ENCODE data around the gene C12orf42. TPM values are rescaled to one million over a fixed set of nuclear protein-coding genes. Genes with fewer than 3 reads are reported as not detected.

Gene C12orf42
- total RNA-seq, 1 experiment from 2014 or later, result not detected

DNA sequence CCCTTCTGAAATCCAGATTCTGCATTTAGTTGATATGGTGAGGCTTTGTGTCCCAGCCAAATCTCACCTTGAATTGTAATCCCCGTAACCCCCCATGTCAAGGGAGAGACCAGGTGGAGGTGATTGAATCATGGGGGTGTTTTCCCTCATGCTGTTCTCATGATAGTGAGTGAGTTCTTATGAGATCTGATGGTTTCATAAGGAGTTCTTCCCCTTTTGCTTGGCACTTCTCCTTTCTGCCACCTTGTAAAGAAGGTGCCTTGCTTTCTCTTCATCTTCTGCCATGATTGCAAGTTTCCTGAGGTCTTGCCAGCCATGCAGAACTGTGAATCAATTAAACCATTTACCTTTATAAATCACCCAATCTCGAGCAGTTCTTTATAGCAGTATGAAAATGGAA, 23.1 kb upstream of the C12orf42 start:
- RAD21 ChIA-PET (ENCODE audit: low non-redundant PET in 1 of 2, low total read pairs in 2 of 2, uncharacterized antibody in 2 of 2, unreplicated experiment in 2 of 2), result no interaction called here

More for the DNA sequence above, 23.1 kb upstream of the C12orf42 start:
- Histone ChIP-seq H3K27me3 (ENCODE audit: insufficient read depth, low read length) (no peaks in the 10 kb centered on the region), H3K27ac (ENCODE audit: low read depth, low read length) (no peak overlapping the region), H3K79me2 (ENCODE audit: insufficient read depth, low read length) (no peaks in the 10 kb centered on the region), H3K36me3 (ENCODE audit: control insufficient read depth in 1 of 2, insufficient read depth in 2 of 2, low read length in 2 of 2) (no peaks in the 10 kb centered on the region), H3K4me1 (ENCODE audit: control insufficient read depth in 1 of 2, insufficient read depth in 2 of 2, low read length in 2 of 2) (no peaks in the 10 kb centered on the region), H2AFZ (ENCODE audit: low read depth, low read length, poor library complexity, severe bottlenecking) (no peak overlapping the region), H3K4me2 (ENCODE audit: low read length) (no peak overlapping the region), H3K9me2 (ENCODE audit: insufficient read depth) (no peaks in the 10 kb centered on the region), H4K20me1 (ENCODE audit: insufficient read depth) (no peaks in the 10 kb centered on the region), H3K4me3 (replicated peaks in 1 of 2; ENCODE audit: low read depth in 1 of 2, low read length in 2 of 2) (no peak overlapping the region), H3K9ac (ENCODE audit: low read length) (no peak overlapping the region), H3K9me3 (ENCODE audit: control insufficient read depth in 1 of 2, insufficient read depth in 1 of 2, low read depth in 1 of 2, low read length in 2 of 2) (no peaks in the 10 kb centered on the region)
- ATAC-seq, result no peak
- BruUV-seq (replicated peaks), result no TSS peak
- intact Hi-C loops (cut with micrococcal nuclease), result no loop called here
- TF ChIP-seq SP1 (IDR thresholded peaks at IDR 0.05; ENCODE audit: low read depth) (no peak), EZH2 (IDR thresholded peaks at IDR 0.05) (no peak), YY1 (IDR thresholded peaks at IDR 0.05; ENCODE audit: extremely low read depth, insufficient replicate concordance, low read depth, low read length) (no peak), RAD21 (IDR thresholded peaks at IDR 0.05; ENCODE audit: low read depth) (no peak), SRF (IDR thresholded peaks at IDR 0.05; ENCODE audit: low read depth) (no peak), JUND (IDR thresholded peaks at IDR 0.05) (no peak), CBX3 (IDR thresholded peaks at IDR 0.05; ENCODE audit: low read depth) (no peak), EGR1 (IDR thresholded peaks at IDR 0.05; ENCODE audit: low read depth) (no peak), CEBPB (IDR thresholded peaks at IDR 0.05; ENCODE audit: low read depth) (no peak), ELF1 (IDR thresholded peaks at IDR 0.05; ENCODE audit: borderline replicate concordance, low read depth) (no peak), SIN3A (IDR thresholded peaks at IDR 0.05; ENCODE audit: low read depth) (no peak), ZFX (IDR thresholded peaks at IDR 0.05) (no peak), POLR2AphosphoS5 (IDR thresholded peaks at IDR 0.05; ENCODE audit: low read depth, low read length) (no peak)
- TF ChIP-seq, protein P1, sequence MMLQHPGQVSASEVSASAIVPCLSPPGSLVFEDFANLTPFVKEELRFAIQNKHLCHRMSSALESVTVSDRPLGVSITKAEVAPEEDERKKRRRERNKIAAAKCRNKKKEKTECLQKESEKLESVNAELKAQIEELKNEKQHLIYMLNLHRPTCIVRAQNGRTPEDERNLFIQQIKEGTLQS (IDR thresholded peaks at IDR 0.05), result no peak
- TF ChIP-seq, protein P2, sequence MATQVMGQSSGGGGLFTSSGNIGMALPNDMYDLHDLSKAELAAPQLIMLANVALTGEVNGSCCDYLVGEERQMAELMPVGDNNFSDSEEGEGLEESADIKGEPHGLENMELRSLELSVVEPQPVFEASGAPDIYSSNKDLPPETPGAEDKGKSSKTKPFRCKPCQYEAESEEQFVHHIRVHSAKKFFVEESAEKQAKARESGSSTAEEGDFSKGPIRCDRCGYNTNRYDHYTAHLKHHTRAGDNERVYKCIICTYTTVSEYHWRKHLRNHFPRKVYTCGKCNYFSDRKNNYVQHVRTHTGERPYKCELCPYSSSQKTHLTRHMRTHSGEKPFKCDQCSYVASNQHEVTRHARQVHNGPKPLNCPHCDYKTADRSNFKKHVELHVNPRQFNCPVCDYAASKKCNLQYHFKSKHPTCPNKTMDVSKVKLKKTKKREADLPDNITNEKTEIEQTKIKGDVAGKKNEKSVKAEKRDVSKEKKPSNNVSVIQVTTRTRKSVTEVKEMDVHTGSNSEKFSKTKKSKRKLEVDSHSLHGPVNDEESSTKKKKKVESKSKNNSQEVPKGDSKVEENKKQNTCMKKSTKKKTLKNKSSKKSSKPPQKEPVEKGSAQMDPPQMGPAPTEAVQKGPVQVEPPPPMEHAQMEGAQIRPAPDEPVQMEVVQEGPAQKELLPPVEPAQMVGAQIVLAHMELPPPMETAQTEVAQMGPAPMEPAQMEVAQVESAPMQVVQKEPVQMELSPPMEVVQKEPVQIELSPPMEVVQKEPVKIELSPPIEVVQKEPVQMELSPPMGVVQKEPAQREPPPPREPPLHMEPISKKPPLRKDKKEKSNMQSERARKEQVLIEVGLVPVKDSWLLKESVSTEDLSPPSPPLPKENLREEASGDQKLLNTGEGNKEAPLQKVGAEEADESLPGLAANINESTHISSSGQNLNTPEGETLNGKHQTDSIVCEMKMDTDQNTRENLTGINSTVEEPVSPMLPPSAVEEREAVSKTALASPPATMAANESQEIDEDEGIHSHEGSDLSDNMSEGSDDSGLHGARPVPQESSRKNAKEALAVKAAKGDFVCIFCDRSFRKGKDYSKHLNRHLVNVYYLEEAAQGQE (IDR thresholded peaks at IDR 0.05; ENCODE audit: low read depth), result no peak
- TF ChIP-seq, protein P3, sequence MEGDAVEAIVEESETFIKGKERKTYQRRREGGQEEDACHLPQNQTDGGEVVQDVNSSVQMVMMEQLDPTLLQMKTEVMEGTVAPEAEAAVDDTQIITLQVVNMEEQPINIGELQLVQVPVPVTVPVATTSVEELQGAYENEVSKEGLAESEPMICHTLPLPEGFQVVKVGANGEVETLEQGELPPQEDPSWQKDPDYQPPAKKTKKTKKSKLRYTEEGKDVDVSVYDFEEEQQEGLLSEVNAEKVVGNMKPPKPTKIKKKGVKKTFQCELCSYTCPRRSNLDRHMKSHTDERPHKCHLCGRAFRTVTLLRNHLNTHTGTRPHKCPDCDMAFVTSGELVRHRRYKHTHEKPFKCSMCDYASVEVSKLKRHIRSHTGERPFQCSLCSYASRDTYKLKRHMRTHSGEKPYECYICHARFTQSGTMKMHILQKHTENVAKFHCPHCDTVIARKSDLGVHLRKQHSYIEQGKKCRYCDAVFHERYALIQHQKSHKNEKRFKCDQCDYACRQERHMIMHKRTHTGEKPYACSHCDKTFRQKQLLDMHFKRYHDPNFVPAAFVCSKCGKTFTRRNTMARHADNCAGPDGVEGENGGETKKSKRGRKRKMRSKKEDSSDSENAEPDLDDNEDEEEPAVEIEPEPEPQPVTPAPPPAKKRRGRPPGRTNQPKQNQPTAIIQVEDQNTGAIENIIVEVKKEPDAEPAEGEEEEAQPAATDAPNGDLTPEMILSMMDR (IDR thresholded peaks at IDR 0.05 in 2 of 3, conservative IDR thresholded peaks at IDR 0.05 in 1 of 3; ENCODE audit: borderline replicate concordance in 1 of 3, insufficient read depth in 1 of 3, low read depth in 2 of 3, low read length in 2 of 3), result no peak
- TF ChIP-seq, protein P4, sequence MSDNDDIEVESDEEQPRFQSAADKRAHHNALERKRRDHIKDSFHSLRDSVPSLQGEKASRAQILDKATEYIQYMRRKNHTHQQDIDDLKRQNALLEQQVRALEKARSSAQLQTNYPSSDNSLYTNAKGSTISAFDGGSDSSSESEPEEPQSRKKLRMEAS (IDR thresholded peaks at IDR 0.05), result no peak
- no peak for DNase-seq (ENCODE audit: low read depth, low spot score)
- ChIA-PET CTCF (no interaction called here), POLR2A (no interaction called here)

Data from HCT116 (cell line).